Testis (tissue), 3 donors: ENCODE measurements around the gene BSG. TPM values are rescaled to one million over a fixed set of nuclear protein-coding genes. Genes with fewer than 3 reads are reported as not detected.

Experiments
- DNase-seq: peaks from one replicate; pipeline ENCODE4 v3.0.0-alpha.2; 2019
- H3K27ac ChIP-seq, 2 donors: fragments of 200-600 bp; sonication (generic); one replicate each; pipeline ENCODE4 v1.5.1; 2019
- H3K27me3 ChIP-seq: fragments of 200-600 bp; sonication (generic); one replicate; pipeline ENCODE4 v1.5.1; 2019
- H3K36me3 ChIP-seq: fragments of 200-600 bp; sonication (generic); one replicate; pipeline ENCODE4 v1.5.1; 2017; ENCODE audit warnings: low read depth; ENCODE audit errors: missing control alignments
- H3K4me1 ChIP-seq: fragments of 200-600 bp; sonication (generic); one replicate; pipeline ENCODE4 v1.5.1; 2019
- H3K4me3 ChIP-seq, 2 donors: fragments of 200-600 bp; sonication (generic); one replicate each; pipeline ENCODE4 v1.5.1; 2017 to 2019
- H3K9me3 ChIP-seq: fragments of 200-600 bp; sonication (generic); one replicate; pipeline ENCODE4 v1.5.1; 2017
- POLR2A ChIP-seq: fragments of 450-650 bp; IDR thresholded peaks from one replicate; pipeline ENCODE4 v1.6.1; 2017; ENCODE audit warnings: antibody characterized with exemption, mild to moderate bottlenecking, moderate library complexity
- WGBS, 2 donors: methylation state at CpG; one replicate each; pipeline ENCODE4 v1.1.5; 2018; 5-methylcytosine and 5-hydroxymethylcytosine counted together
- intact Hi-C: fragments of 100-400 bp; cut with DNase I; formaldehyde crosslinking; loops from one replicate; pipeline ENCODE4 v1.15.1; 2023; ENCODE audit warnings: low total_unique reads
- polyA plus RNA-seq: library from polyadenylated mRNA; stranded (reverse); fragments of 350-450 nt; fragmentation: Illumina TruSeq; extraction: RNeasy Lipid Tissue Mini Kit (QIAGEN cat#74804); gene quantifications from one replicate; pipeline ENCODE4 v1.2.3, GENCODE V29; 2014; ENCODE audit warnings: low read depth, low replicate concordance; ENCODE audit not compliant: insufficient read depth
- total RNA-seq, 2 donors: library from RNA; depleted of rRNA; stranded (reverse); fragments of >200 nt; gene quantifications; one replicate each; pipeline ENCODE4 v1.2.3, GENCODE V29; 2016
- TF ChIP-seq, protein P1 (sequence below), 3 experiments: fragments of 450-650 bp in 2 of 3; fragments of 200-600 bp in 1 of 3; sonication (generic) in 1 of 3; IDR thresholded peaks; one replicate each; pipeline ENCODE4 v1.5.1; 2016 to 2019; ENCODE audit warnings: antibody characterized with exemption in 3 of 3, mild to moderate bottlenecking in 2 of 3, moderate library complexity in 1 of 3

Gene BSG
- total and polyA plus RNA-seq, 3 donors from 2014 or later, result 870 to 1,458 (median 1,391) TPM

DNA sequence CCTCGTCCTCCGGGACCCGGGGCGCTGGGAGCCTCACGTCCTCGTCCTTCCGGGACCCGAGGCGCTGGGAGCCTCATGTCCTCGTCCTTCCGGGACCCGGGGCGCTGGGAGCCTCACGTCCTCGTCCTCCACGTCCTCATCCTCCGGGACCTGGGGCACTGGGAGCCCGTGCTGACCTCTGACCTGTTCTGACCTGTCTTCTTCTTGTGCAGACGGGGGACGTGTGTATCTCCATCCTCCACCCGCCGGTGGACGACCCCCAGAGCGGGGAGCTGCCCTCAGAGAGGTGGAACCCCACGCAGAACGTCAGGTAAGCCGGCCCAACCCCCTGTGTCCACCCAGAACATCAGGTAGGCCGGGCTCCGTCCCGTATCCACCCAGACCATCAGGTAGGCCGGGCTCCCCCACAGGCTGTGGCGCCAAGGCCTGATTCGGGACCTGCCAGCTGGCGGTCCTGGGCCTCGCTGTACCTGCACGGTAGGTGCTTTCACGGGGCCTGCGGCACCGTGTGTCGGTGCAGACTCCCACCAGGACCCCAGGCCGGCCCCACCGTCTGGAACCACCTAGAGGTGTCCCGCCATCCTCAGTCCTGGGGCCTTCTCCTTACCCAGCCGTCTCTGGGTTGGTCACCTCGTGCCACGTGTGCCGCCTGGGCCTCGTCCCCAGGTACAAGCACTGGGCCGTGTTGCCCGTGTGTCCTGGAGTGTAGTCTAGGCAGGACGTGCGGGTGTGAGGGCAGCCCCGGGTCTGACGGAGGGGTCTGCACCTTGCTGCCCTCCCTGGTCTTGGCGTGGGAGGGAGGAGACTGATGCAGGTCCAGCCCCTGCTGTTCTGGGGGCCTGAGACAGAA is 36.1 kb upstream of the BSG start:
- Histone ChIP-seq H3K36me3 (no peaks in the 10 kb centered on the region), H3K4me3 (no peak overlapping the region), H3K27me3 (no peaks in the 10 kb centered on the region), H3K27ac (no peak overlapping the region), H3K4me1 (peaks cover 13% of the 10 kb centered on the region), H3K9me3 (no peaks in the 10 kb centered on the region)
- intact Hi-C loops, result no loop called here
- WGBS, 2 donors, result 87 to 90% methylated on average over 44 to 55 of the region's 55 CpGs
- no peak for DNase-seq
- TF ChIP-seq POLR2A, result no peak
- TF ChIP-seq, protein P1, sequence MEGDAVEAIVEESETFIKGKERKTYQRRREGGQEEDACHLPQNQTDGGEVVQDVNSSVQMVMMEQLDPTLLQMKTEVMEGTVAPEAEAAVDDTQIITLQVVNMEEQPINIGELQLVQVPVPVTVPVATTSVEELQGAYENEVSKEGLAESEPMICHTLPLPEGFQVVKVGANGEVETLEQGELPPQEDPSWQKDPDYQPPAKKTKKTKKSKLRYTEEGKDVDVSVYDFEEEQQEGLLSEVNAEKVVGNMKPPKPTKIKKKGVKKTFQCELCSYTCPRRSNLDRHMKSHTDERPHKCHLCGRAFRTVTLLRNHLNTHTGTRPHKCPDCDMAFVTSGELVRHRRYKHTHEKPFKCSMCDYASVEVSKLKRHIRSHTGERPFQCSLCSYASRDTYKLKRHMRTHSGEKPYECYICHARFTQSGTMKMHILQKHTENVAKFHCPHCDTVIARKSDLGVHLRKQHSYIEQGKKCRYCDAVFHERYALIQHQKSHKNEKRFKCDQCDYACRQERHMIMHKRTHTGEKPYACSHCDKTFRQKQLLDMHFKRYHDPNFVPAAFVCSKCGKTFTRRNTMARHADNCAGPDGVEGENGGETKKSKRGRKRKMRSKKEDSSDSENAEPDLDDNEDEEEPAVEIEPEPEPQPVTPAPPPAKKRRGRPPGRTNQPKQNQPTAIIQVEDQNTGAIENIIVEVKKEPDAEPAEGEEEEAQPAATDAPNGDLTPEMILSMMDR (IDR thresholded peaks at IDR 0.05), result no peak

DNA sequence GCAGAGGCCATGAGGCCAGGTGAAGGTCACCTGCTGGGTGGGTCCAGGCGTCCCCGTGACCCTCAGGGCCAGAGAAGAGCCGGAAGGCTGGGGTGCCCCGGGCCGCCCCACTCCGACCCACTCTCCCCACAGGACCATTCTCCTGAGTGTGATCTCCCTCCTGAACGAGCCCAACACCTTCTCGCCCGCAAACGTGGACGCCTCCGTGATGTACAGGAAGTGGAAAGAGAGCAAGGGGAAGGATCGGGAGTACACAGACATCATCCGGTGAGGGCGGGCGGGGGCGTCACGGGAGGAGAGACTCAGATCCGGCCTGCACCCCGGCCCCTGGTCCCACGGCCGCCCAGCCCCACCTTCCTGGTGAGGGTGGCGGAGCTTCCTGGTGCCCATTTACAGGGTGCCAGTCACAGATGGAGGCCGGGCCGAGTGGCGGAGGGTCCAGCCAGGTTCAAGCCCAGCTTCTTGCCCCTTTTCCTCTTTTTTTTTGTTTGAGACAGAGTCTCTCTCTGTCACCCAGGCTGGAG is 35.5 kb upstream of the BSG start:
- WGBS, 2 donors, result 90 to 94% methylated on average over 26 of the region's 26 CpGs
- H3K4me1 ChIP-seq, result peaks cover 13% of the 10 kb centered on the region
- H3K36me3 ChIP-seq, result no peaks in the 10 kb centered on the region
- H3K27ac ChIP-seq, result no peak overlapping the region
- intact Hi-C loops, result no loop called here
- H3K9me3 ChIP-seq, result no peaks in the 10 kb centered on the region
- no peak for DNase-seq
- no peaks in the 10 kb centered on the region for H3K27me3 ChIP-seq
- no peak for TF ChIP-seq POLR2A
- TF ChIP-seq, protein P1 (IDR thresholded peaks at IDR 0.05), result no peak
- H3K4me3 ChIP-seq, result no peak overlapping the region

DNA sequence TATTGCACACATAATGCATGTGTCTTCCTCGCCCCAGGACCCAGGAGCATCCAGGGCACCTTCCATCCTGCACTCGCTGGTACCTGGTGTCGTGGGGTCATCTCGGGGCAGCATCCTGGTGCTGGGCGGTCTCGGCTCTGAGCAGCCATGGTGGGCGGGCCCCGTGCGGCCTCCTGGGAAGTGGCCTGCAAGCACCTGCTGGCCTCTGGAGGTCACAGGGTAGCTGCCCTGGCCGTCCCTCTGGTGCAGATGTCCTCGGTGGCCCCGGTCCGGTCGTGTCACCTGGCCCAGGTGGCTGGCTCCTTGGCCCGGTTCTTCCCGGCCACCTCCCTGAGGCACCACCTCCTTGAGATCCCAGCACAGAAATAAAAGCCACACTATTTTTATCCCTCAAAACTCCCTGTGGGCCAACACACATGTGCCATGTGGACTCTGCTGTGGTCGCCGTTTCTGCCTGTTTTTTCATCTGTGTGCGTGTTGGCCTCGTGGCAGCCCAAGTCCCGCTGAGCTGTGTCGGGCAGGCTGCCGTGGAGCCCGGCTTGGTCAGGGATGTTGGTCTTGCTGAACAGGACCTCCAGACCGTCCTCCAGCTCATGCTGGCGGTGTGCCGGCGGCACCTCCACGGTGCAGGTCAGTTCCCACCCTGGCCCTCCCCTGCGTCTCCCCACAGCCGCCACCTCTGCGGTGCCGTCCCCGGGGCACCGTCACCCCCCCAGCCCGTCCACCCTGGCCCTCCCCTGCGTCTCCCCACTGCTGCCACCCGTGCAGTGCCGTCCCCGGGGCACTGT is 33.6 kb upstream of the BSG start:
- intact Hi-C loops, result no loop called here

DNA sequence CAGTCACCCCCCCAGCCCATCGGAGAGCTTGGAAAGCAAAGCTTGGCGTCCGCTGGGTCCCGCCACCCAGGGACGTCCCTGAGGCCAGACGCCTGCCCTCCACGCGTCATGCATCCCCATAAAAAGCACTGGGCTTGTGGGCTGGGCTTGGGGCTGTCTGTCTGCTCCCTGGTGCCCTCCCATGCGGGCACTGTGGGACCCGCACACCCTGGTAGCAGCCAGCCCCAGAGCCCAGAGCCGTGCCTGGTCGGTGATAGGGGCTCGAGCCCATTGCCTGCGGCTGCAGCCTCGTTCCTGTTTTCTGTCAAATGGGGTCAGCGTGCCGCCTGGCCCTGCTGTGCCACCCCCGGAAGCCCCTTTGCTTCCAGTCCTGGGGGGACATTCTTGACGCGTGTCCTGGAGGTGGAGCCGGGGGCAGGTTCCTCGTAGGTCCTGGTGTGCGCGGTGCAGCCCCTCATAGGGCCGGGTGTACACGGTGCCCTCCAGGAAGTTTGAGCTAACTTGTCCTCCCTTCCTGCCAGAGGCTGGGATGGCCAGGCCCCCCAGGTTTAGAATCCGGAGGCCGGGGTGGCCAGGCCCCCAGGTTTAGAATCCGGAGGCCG is 32.9 kb upstream of the BSG start:
- 87 to 92% methylated on average over 12 to 30 of the region's 30 CpGs for WGBS, 2 donors
- TF ChIP-seq, protein P1 (IDR thresholded peaks at IDR 0.05), result no peak
- Histone ChIP-seq H3K27me3 (no peaks in the 10 kb centered on the region), H3K4me3 (no peak overlapping the region), H3K27ac (no peak overlapping the region), H3K9me3 (no peaks in the 10 kb centered on the region), H3K4me1 (no peaks in the 10 kb centered on the region), H3K36me3 (no peaks in the 10 kb centered on the region)
- no peak for DNase-seq
- intact Hi-C loops, result no loop called here

More for the DNA sequence above, 33.6 kb upstream of the BSG start:
- Histone ChIP-seq H3K27me3 (no peaks in the 10 kb centered on the region), H3K4me1 (peaks cover 3% of the 10 kb centered on the region), H3K27ac (no peak overlapping the region), H3K9me3 (no peaks in the 10 kb centered on the region), H3K4me3 (no peak overlapping the region), H3K36me3 (no peaks in the 10 kb centered on the region)
- TF ChIP-seq, protein P1 (IDR thresholded peaks at IDR 0.05), result no peak
- no peak for TF ChIP-seq POLR2A
- DNase-seq, result no peak
- WGBS, 2 donors, result 89 to 90% methylated on average over 20 to 40 of the region's 40 CpGs
